HepG2 (cell line): ENCODE data around the gene ISLR. TPM values are rescaled to one million over a fixed set of nuclear protein-coding genes. Genes with fewer than 3 reads are reported as not detected.

Experiments used
- ATAC-seq: fragments of 200-7000 bp; cut with Tn5 transposase; 3 replicates; pipeline ENCODE4 v1.9.1; 2020; ENCODE audit warnings: mild to moderate bottlenecking, moderate library complexity
- BruUV-seq: library from RNA; stranded (reverse); fragments of 400-500 nt; replicated peaks from 2 replicates; lab custom pipeline; 2021; lab: Mats Ljungman, UMichigan
- CTCF ChIA-PET: fragments of 300-600 bp; formaldehyde crosslinking; extraction: SDS; loops from one replicate; lab custom pipeline; 2021; ENCODE audit warnings: low total read pairs, inconsistent platforms, low intra/inter-chr PET ratio; lab: Yijun Ruan, JAX
- POLR2A ChIA-PET: fragments of 350-600 bp; sonication (Branson Sonifier 250); formaldehyde crosslinking; loops from one replicate; lab custom pipeline; 2020; ENCODE audit warnings: antibody characterized with exemption, inconsistent platforms; lab: Yijun Ruan, JAX
- DNase-seq: peaks from one replicate; pipeline ENCODE4 v3.0.0-alpha.2; 2015; ENCODE audit warnings: low spot score
- FAIRE-seq: peaks from 3 replicates; lab custom pipeline; 2011; peaks lifted over from hg19 to GRCh38; lab: Jason Lieb, UNC
- H2AFZ ChIP-seq: one replicate; pipeline ENCODE4 v1.6.1; 2011; ENCODE audit warnings: low read length, inconsistent platforms
- H3K27ac ChIP-seq: fragments of 300-600 bp; 3 replicates; pipeline ENCODE4 v1.8.0; 2011; ENCODE audit warnings: mixed run types, mild to moderate bottlenecking, mixed read lengths, low read length, inconsistent platforms; ENCODE audit not compliant: insufficient read depth; ENCODE audit errors: extremely low read length
- H3K27me3 ChIP-seq, 2 experiments: fragments of 200-600 bp in 1 of 2; 2 replicates in 1 of 2; 3 replicates in 1 of 2; pipeline versions ENCODE4 v1.6.0 to v1.8.0; 2011; ENCODE audit warnings: low read length in 2 of 2, mild to moderate bottlenecking in 2 of 2, moderate library complexity in 2 of 2, inconsistent platforms in 1 of 2; ENCODE audit not compliant: insufficient read depth in 2 of 2, control insufficient read depth in 1 of 2
- H3K36me3 ChIP-seq, 2 experiments: fragments of 200-600 bp in 1 of 2; replicated peaks in 1 of 2; 2 replicates in 1 of 2; 3 replicates in 1 of 2; pipeline versions ENCODE4 v1.5.1 to v1.8.0; 2011; ENCODE audit warnings: low read length in 2 of 2, inconsistent platforms in 1 of 2; ENCODE audit not compliant: insufficient read depth in 2 of 2, control insufficient read depth in 1 of 2
- H3K4me1 ChIP-seq: 2 replicates; pipeline ENCODE4 v1.5.1; 2012; ENCODE audit warnings: low read length, inconsistent platforms; ENCODE audit not compliant: insufficient read depth
- H3K4me2 ChIP-seq: 2 replicates; pipeline ENCODE4 v1.6.0; 2011; ENCODE audit warnings: low read depth, low read length, inconsistent platforms
- H3K4me3 ChIP-seq, 3 experiments: fragments of 200-600 bp in 1 of 3; sonication (generic), shearing (Covaris generic) in 1 of 3; replicated peaks in 1 of 3; 2 replicates each; pipeline ENCODE4 v1.5.1; 2011 to 2016; ENCODE audit warnings: low read length in 3 of 3, inconsistent platforms in 2 of 3, low read depth in 2 of 3, mild to moderate bottlenecking in 2 of 3, control low read depth in 1 of 3, mixed read lengths in 1 of 3; ENCODE audit not compliant: insufficient read depth in 1 of 3
- H3K79me2 ChIP-seq: one replicate; pipeline ENCODE4 v1.6.1; 2011; ENCODE audit warnings: low read length, inconsistent platforms; ENCODE audit not compliant: insufficient read depth
- H3K9ac ChIP-seq: 2 replicates; pipeline ENCODE4 v1.6.0; 2011; ENCODE audit warnings: mild to moderate bottlenecking, low read depth, low read length, inconsistent platforms; ENCODE audit not compliant: insufficient read depth
- H3K9me3 ChIP-seq: 2 replicates; pipeline ENCODE4 v1.5.1; 2012; ENCODE audit warnings: mild to moderate bottlenecking, low read length
- H4K20me1 ChIP-seq: 2 replicates; pipeline ENCODE4 v1.6.0; 2011; ENCODE audit warnings: inconsistent platforms, mild to moderate bottlenecking, low read length, moderate library complexity; ENCODE audit not compliant: insufficient read depth
- EHMT2 ChIP-seq: fragments of 200-600 bp; sonication (generic); IDR thresholded peaks from 2 replicates; pipeline ENCODE4 v1.7.0; 2017; ENCODE audit warnings: antibody characterized with exemption, low read depth, low read length, borderline replicate concordance
- ELF3 ChIP-seq: IDR thresholded peaks from 2 replicates; pipeline ENCODE4 v1.6.1; 2016; ENCODE audit warnings: missing genetic modification reagents, missing compliant biosample characterization
- RXRB ChIP-seq: IDR thresholded peaks from 2 replicates; pipeline ENCODE4 v1.6.1; 2016; ENCODE audit warnings: borderline replicate concordance, missing genetic modification reagents, missing compliant biosample characterization
- ZMAT3 ChIP-seq: sonication (generic); formaldehyde crosslinking; conservative IDR thresholded peaks from 2 replicates; pipeline ENCODE4 v1.7.0; 2021; ENCODE audit warnings: missing genetic modification reagents
- ZNF343 ChIP-seq: sonication (generic); formaldehyde crosslinking; IDR thresholded peaks from 2 replicates; pipeline ENCODE4 v1.4.0; 2020; ENCODE audit warnings: mild to moderate bottlenecking, missing genetic modification reagents
- ZNF577 ChIP-seq: sonication (generic); formaldehyde crosslinking; IDR thresholded peaks from 2 replicates; pipeline ENCODE4 v1.4.0; 2020; ENCODE audit warnings: mild to moderate bottlenecking, low read depth, missing genetic modification reagents, borderline replicate concordance
- ZNF589 ChIP-seq: sonication (generic); formaldehyde crosslinking; conservative IDR thresholded peaks from 2 replicates; pipeline ENCODE4 v1.8.0; 2022; ENCODE audit warnings: mild to moderate bottlenecking, moderate library complexity, missing genetic modification reagents
- ZNF660 ChIP-seq: sonication (generic); formaldehyde crosslinking; IDR thresholded peaks from 2 replicates; pipeline ENCODE4 v1.5.1; 2020; ENCODE audit warnings: mild to moderate bottlenecking, low read depth, missing genetic modification reagents, borderline replicate concordance
- WGBS: methylation state at CpG from one replicate; pipeline ENCODE4 v1.1.6; 2017; ENCODE audit warnings: low lambda C conversion rate; 5-methylcytosine and 5-hydroxymethylcytosine counted together
- in situ Hi-C: cut with HindIII; loops from 2 replicates; pipeline ENCODE4 v1.10.0; 2017; ENCODE audit warnings: low pct_unique_long_range_greater_than_20kb; ENCODE audit not compliant: extremely low pct_ligation_motif_present
- intact Hi-C: fragments of 100-400 bp; cut with micrococcal nuclease; formaldehyde crosslinking; loops from one replicate; pipeline ENCODE4 v1.10.0; 2022; ENCODE audit not compliant: unreplicated experiment
- polyA plus RNA-seq, 8 experiments: library from polyadenylated mRNA; depleted of rRNA in 3 of 8; stranded (reverse) in 7 of 8; unstranded in 1 of 8; fragments of >200 nt; fragmentation: Illumina TruSeq in 4 of 8; extraction: Trizol in 4 of 8; gene quantifications; 2 replicates each; pipeline versions ENCODE4 v1.2.1 to v1.2.3, GENCODE V29; 2011 to 2016; ENCODE audit warnings: low read depth in 4 of 8, missing spikeins in 1 of 8, mixed read lengths in 1 of 8; ENCODE audit not compliant: insufficient read depth in 1 of 8
- total RNA-seq, 5 experiments: library from RNA; depleted of rRNA; stranded (reverse); fragments of >200 nt; fragmentation: Illumina TruSeq; extraction: Trizol; gene quantifications; 2 replicates each; pipeline ENCODE4 v1.2.3, GENCODE V29; 2016; ENCODE audit warnings: low read depth in 1 of 5
- TF ChIP-seq, protein P1 (sequence below): sonication (generic); formaldehyde crosslinking; IDR thresholded peaks from 2 replicates; pipeline ENCODE4 v1.5.0; 2020; ENCODE audit warnings: missing genetic modification reagents
- TF ChIP-seq, protein P2 (sequence below): sonication (generic); formaldehyde crosslinking; IDR thresholded peaks from 2 replicates; pipeline ENCODE4 v1.4.0; 2020; ENCODE audit warnings: missing genetic modification reagents
- TF ChIP-seq, protein P3 (sequence below): sonication (generic); formaldehyde crosslinking; IDR thresholded peaks from 2 replicates; pipeline ENCODE4 v1.8.1; 2023; ENCODE audit warnings: missing genetic modification reagents, inconsistent platforms, borderline replicate concordance

Gene ISLR
- total and polyA plus RNA-seq, 2 of the 13 experiments (the other 11 are each of a cell fraction or from before 2014, with no cell fraction given) = not detected

DNA sequence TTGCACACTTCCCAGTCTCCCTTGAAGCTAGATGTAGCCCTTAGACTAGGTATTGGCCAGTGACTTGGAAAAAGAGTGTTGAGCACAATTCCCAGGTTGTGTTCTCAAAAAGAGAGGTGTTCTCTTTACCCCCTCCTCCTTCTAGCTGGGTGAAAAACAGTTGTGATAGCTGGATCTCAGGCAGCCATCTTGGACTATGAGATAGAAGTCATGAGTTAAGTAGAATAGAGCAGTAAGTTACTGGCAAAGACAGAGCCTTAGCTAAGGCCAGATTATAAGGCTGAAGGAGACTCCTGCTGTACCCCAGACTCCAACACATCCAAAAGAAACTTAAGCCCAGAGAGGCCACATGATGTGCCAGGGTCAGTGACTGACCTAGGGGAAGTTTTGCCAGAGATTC is 37.2 kb downstream of the ISLR start:
- Histone ChIP-seq H3K4me2 (no peak overlapping the region), H3K27me3 (peaks cover 4 to 25% of the 10 kb centered on the region in 2 experiments; a peak in 4 of 5 replicates), H2AFZ (no peak overlapping the region), H3K9ac (no peak overlapping the region), H3K9me3 (no peaks in the 10 kb centered on the region), H3K36me3 (no peaks in the 10 kb centered on the region), H3K4me3 (no peak overlapping the region), H3K4me1 (peaks cover 72% of the 10 kb centered on the region), H3K79me2 (no peaks in the 10 kb centered on the region), H4K20me1 (peaks cover 3% of the 10 kb centered on the region; the same call in 1 of the 2 replicates), H3K27ac (no peak overlapping the region)
- BruUV-seq = no TSS peak
- in situ Hi-C loops (no loop called here), intact Hi-C loops (no loop called here)
- DNase-seq (no peak), FAIRE-seq (no peak), ATAC-seq (no peak)
- no peak for TF ChIP-seq RXRB (CRISPR knock-in tag)
- no peak for TF ChIP-seq ZNF343 (CRISPR knock-in tag)
- no peak for TF ChIP-seq ZNF589 (CRISPR knock-in tag)
- no peak for TF ChIP-seq ELF3
- TF ChIP-seq, protein P1, sequence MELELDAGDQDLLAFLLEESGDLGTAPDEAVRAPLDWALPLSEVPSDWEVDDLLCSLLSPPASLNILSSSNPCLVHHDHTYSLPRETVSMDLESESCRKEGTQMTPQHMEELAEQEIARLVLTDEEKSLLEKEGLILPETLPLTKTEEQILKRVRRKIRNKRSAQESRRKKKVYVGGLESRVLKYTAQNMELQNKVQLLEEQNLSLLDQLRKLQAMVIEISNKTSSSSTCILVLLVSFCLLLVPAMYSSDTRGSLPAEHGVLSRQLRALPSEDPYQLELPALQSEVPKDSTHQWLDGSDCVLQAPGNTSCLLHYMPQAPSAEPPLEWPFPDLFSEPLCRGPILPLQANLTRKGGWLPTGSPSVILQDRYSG = no peak
- ChIA-PET CTCF (no interaction called here), POLR2A (no interaction called here)

DNA sequence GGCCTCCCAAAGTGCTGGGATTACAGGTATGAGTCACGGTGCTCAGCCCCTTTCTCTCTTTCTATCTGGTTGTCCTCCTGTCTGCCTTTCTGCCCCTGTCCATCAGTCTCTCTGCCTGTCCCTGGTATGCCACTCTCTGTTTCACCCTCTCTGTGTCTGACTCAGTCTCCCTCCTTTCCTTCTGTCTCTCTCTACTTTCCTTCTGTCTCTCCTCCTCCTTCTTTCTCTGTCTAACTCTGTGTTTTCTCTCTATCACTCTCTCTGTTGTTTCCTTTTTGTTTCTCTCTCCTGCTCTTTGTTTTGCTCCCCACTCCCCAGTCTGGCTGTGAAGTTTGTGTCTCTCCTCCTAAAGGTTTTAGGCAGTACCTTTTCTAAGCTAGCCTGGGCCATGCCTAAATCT is 38.1 kb downstream of the ISLR start:
- intact Hi-C loops (no loop called here), in situ Hi-C loops (no loop called here)
- no peak for FAIRE-seq
- Histone ChIP-seq H4K20me1 (peaks cover 3% of the 10 kb centered on the region; the same call in 1 of the 2 replicates), H3K9me3 (no peaks in the 10 kb centered on the region), H2AFZ (no peak overlapping the region), H3K4me2 (no peak overlapping the region), H3K79me2 (no peaks in the 10 kb centered on the region), H3K27ac (no peak overlapping the region), H3K36me3 (no peaks in the 10 kb centered on the region), H3K4me3 (no peak overlapping the region), H3K4me1 (peaks cover 77% of the 10 kb centered on the region), H3K27me3 (peaks cover 4 to 25% of the 10 kb centered on the region in 2 experiments; a peak in 4 of 5 replicates), H3K9ac (no peak overlapping the region)
- 92% methylated on average over 1 of the region's 1 CpG for WGBS
- POLR2A ChIA-PET = no interaction called here
- ATAC-seq = no peak
- no TSS peak for BruUV-seq
- no peak for DNase-seq
- CTCF ChIA-PET = no interaction called here
- TF ChIP-seq ZNF577 (CRISPR knock-in tag) (no peak), EHMT2 (no peak), ZMAT3 (CRISPR knock-in tag) (no peak), ZNF660 (no peak)
- TF ChIP-seq, protein P2, sequence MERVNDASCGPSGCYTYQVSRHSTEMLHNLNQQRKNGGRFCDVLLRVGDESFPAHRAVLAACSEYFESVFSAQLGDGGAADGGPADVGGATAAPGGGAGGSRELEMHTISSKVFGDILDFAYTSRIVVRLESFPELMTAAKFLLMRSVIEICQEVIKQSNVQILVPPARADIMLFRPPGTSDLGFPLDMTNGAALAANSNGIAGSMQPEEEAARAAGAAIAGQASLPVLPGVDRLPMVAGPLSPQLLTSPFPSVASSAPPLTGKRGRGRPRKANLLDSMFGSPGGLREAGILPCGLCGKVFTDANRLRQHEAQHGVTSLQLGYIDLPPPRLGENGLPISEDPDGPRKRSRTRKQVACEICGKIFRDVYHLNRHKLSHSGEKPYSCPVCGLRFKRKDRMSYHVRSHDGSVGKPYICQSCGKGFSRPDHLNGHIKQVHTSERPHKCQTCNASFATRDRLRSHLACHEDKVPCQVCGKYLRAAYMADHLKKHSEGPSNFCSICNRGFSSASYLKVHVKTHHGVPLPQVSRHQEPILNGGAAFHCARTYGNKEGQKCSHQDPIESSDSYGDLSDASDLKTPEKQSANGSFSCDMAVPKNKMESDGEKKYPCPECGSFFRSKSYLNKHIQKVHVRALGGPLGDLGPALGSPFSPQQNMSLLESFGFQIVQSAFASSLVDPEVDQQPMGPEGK (CRISPR knock-in tag) = no peak
- TF ChIP-seq, protein P3, sequence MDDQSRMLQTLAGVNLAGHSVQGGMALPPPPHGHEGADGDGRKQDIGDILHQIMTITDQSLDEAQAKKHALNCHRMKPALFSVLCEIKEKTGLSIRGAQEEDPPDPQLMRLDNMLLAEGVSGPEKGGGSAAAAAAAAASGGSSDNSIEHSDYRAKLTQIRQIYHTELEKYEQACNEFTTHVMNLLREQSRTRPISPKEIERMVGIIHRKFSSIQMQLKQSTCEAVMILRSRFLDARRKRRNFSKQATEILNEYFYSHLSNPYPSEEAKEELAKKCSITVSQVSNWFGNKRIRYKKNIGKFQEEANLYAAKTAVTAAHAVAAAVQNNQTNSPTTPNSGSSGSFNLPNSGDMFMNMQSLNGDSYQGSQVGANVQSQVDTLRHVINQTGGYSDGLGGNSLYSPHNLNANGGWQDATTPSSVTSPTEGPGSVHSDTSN (CRISPR knock-in tag) = no peak
